GM20431 (cell line): Measurements from ENCODE around the gene CCL7.

Experiments used
- in situ Hi-C: fragments of 300-500 bp; cut with MseI, MboI; formaldehyde crosslinking; loops from one replicate; pipeline ENCODE4 v1.15.0; 2020; ENCODE audit warnings: low sequenced_read_pairs; ENCODE audit not compliant: unreplicated experiment

CCL7 gene

GRCh38 chr17:34275881-34276280 is 5.9 kb downstream of the CCL7 start:
- in situ Hi-C loops: no loop called here

GRCh38 chr17:34276826-34277225 is 6.8 kb downstream of the CCL7 start:
- in situ Hi-C loops: no loop called here

GRCh38 chr17:34283571-34283970 is 13.6 kb downstream of the CCL7 start:
- in situ Hi-C loops: no loop called here

- in situ Hi-C loops: no loop called here
Measured at GRCh38 chr17:34285286-34285792, 15.3 kb downstream of the CCL7 start, which contains the start of gene CCL11. TSS of gene CCL11 (plus strand) at chr17:34285742. CDS start at chr17:34285809, 67 bp downstream.

GRCh38 chr17:34287875-34288274 is 17.9 kb downstream of the CCL7 start:
- in situ Hi-C loops: no loop called here

GRCh38 chr17:34290586-34290985 is 20.6 kb downstream of the CCL7 start:
- in situ Hi-C loops: no loop called here

- in situ Hi-C loops: no loop called here
Measured at GRCh38 chr17:34291721-34292348, 21.8 kb downstream of the CCL7 start.

- in situ Hi-C loops: no loop called here
Measured at GRCh38 chr17:34299027-34299426, 29.0 kb downstream of the CCL7 start.

- in situ Hi-C loops: no loop called here
Measured at GRCh38 chr17:34299956-34300577, 30.0 kb downstream of the CCL7 start.

GRCh38 chr17:34300652-34301370 is 30.8 kb downstream of the CCL7 start:
- in situ Hi-C loops: no loop called here

GRCh38 chr17:34301986-34302385 is 32.0 kb downstream of the CCL7 start:
- in situ Hi-C loops: no loop called here

- in situ Hi-C loops: no loop called here
Measured at GRCh38 chr17:34302636-34303035, 32.6 kb downstream of the CCL7 start.

GRCh38 chr17:34303606-34304005 is 33.6 kb downstream of the CCL7 start:
- in situ Hi-C loops: no loop called here

GRCh38 chr17:34305061-34305460 is 35.0 kb downstream of the CCL7 start:
- in situ Hi-C loops: no loop called here

GRCh38 chr17:34305606-34306005 is 35.6 kb downstream of the CCL7 start:
- in situ Hi-C loops: no loop called here

GRCh38 chr17:34306466-34306865 is 36.4 kb downstream of the CCL7 start:
- in situ Hi-C loops: no loop called here

- in situ Hi-C loops: no loop called here
Measured at GRCh38 chr17:34307110-34307509, 37.1 kb downstream of the CCL7 start.

GRCh38 chr17:34308371-34308770 is 38.4 kb downstream of the CCL7 start:
- in situ Hi-C loops: no loop called here

GRCh38 chr17:34311291-34311690 is 41.3 kb downstream of the CCL7 start:
- in situ Hi-C loops: no loop called here

GRCh38 chr17:34312080-34312479 is 42.1 kb downstream of the CCL7 start:
- in situ Hi-C loops: no loop called here

- in situ Hi-C loops: no loop called here
Measured at GRCh38 chr17:34313164-34313563, 43.1 kb downstream of the CCL7 start.
